Neural cell (in vitro differentiated cells): Measurements from ENCODE around the gene PPP1CA. TPM values are rescaled to one million over a fixed set of nuclear protein-coding genes. Genes with fewer than 3 reads are reported as not detected.

Source experiments
- H2AFZ ChIP-seq: fragments of 200-600, 300-800 bp; sonication (generic), shearing (Covaris generic); 2 replicates; pipeline ENCODE4 v1.6.0; 2014; ENCODE audit warnings: low read depth, mild to moderate bottlenecking, antibody characterized with exemption, low read length, moderate library complexity
- H3F3A ChIP-seq: fragments of 200-600 bp; shearing (Covaris generic); 2 replicates; pipeline ENCODE4 v1.6.1; 2016; ENCODE audit warnings: mild to moderate bottlenecking, moderate library complexity, mixed read lengths, antibody characterized with exemption, low read length; ENCODE audit not compliant: insufficient read depth, poor library complexity, severe bottlenecking
- H3K27ac ChIP-seq: fragments of 200-600, 300-800 bp; sonication (generic), shearing (Covaris generic); 2 replicates; pipeline ENCODE4 v1.5.1; 2014; ENCODE audit warnings: mild to moderate bottlenecking, low read length, moderate library complexity
- H3K27me3 ChIP-seq: fragments of 300-800, 200-600 bp; sonication (generic), shearing (Covaris generic); 2 replicates; pipeline ENCODE4 v1.6.0; 2014; ENCODE audit warnings: mild to moderate bottlenecking, low read depth, low read length, moderate library complexity; ENCODE audit not compliant: insufficient read depth
- H3K36me3 ChIP-seq: fragments of 300-800, 200-600 bp; sonication (generic), shearing (Covaris generic); 2 replicates; pipeline ENCODE4 v1.5.1; 2014; ENCODE audit warnings: mild to moderate bottlenecking, antibody characterized with exemption, low read length, moderate library complexity; ENCODE audit not compliant: insufficient read depth
- H3K4me2 ChIP-seq: fragments of 300-800, 200-600 bp; sonication (generic), shearing (Covaris generic); 2 replicates; pipeline ENCODE4 v1.6.0; 2014; ENCODE audit warnings: mild to moderate bottlenecking, low read length
- H3K4me3 ChIP-seq: fragments of 300-800, 200-600 bp; sonication (generic), shearing (Covaris generic); 2 replicates; pipeline ENCODE4 v1.5.1; 2014; ENCODE audit warnings: mild to moderate bottlenecking, low read length, moderate library complexity
- H3K79me2 ChIP-seq: fragments of 200-600 bp; shearing (Covaris generic); replicated peaks from 2 replicates; pipeline ENCODE4 v1.6.0; 2014; ENCODE audit warnings: mild to moderate bottlenecking, low read length, moderate library complexity; ENCODE audit not compliant: insufficient read depth
- H3K9ac ChIP-seq: fragments of 300-800, 200-600 bp; sonication (generic), shearing (Covaris generic); 2 replicates; pipeline ENCODE4 v1.6.1; 2016; ENCODE audit warnings: mild to moderate bottlenecking, low read length, mixed read lengths
- H3K9me2 ChIP-seq: fragments of 200-600 bp; shearing (Covaris generic); 2 replicates; pipeline ENCODE4 v1.6.1; 2016; ENCODE audit warnings: mild to moderate bottlenecking, low read length, mixed read lengths; ENCODE audit not compliant: insufficient read depth
- H3K9me3 ChIP-seq: fragments of 200-600, 300-800 bp; sonication (generic), shearing (Covaris generic); 2 replicates; pipeline ENCODE4 v1.6.1; 2016; ENCODE audit warnings: mild to moderate bottlenecking, mixed run types, low read length, moderate library complexity, mixed read lengths
- H4K20me1 ChIP-seq: fragments of 200-600 bp; shearing (Covaris generic); 2 replicates; pipeline ENCODE4 v1.6.1; 2016; ENCODE audit warnings: mild to moderate bottlenecking, mixed run types; ENCODE audit not compliant: insufficient read depth
- EP300 ChIP-seq: fragments of 450-650 bp; conservative IDR thresholded peaks from 2 replicates; pipeline ENCODE4 v1.6.1; 2014; ENCODE audit warnings: antibody characterized with exemption, mild to moderate bottlenecking, moderate library complexity; ENCODE audit not compliant: poor library complexity, severe bottlenecking
- EZH2 ChIP-seq: fragments of 200-600, 300-800 bp; shearing (Covaris generic), sonication (generic); IDR thresholded peaks from 2 replicates; pipeline ENCODE4 v1.6.1; 2014; ENCODE audit warnings: antibody characterized with exemption, low read length, borderline replicate concordance, mild to moderate bottlenecking; ENCODE audit not compliant: insufficient read depth, poor library complexity, severe bottlenecking
- MXI1 ChIP-seq: fragments of 450-650 bp; conservative IDR thresholded peaks from 2 replicates; pipeline ENCODE4 v1.6.1; 2014; ENCODE audit warnings: antibody characterized with exemption, mild to moderate bottlenecking; ENCODE audit not compliant: poor library complexity, severe bottlenecking
- POLR2AphosphoS5 ChIP-seq: IDR thresholded peaks from 2 replicates; pipeline ENCODE4 v1.6.1; 2012
- RAD21 ChIP-seq: fragments of 450-650 bp; conservative IDR thresholded peaks from 2 replicates; pipeline ENCODE4 v1.6.1; 2014; ENCODE audit warnings: antibody characterized with exemption, mild to moderate bottlenecking, moderate library complexity
- REST ChIP-seq: IDR thresholded peaks from 2 replicates; pipeline ENCODE4 v1.6.1; 2012; ENCODE audit warnings: borderline replicate concordance
- SMC3 ChIP-seq: fragments of 450-650 bp; conservative IDR thresholded peaks from 2 replicates; pipeline ENCODE4 v1.6.1; 2014; ENCODE audit warnings: antibody characterized with exemption, mild to moderate bottlenecking, moderate library complexity; ENCODE audit not compliant: poor library complexity
- TAF1 ChIP-seq: IDR thresholded peaks from 2 replicates; pipeline ENCODE4 v1.6.1; 2012; ENCODE audit warnings: low read depth
- polyA plus RNA-seq: library from polyadenylated mRNA; depleted of rRNA; stranded (reverse); fragments of >200 nt; gene quantifications from 2 replicates; pipeline ENCODE4 v1.2.3, GENCODE V29; 2014
- TF ChIP-seq, protein P1 (sequence below): fragments of 450-650 bp; IDR thresholded peaks from 2 replicates; pipeline ENCODE4 v1.5.1; 2014; ENCODE audit warnings: antibody characterized with exemption, mild to moderate bottlenecking, moderate library complexity; ENCODE audit not compliant: poor library complexity, severe bottlenecking

Gene PPP1CA
- polyA plus RNA-seq, 1 donor from 2014 or later: 106 TPM

DNA sequence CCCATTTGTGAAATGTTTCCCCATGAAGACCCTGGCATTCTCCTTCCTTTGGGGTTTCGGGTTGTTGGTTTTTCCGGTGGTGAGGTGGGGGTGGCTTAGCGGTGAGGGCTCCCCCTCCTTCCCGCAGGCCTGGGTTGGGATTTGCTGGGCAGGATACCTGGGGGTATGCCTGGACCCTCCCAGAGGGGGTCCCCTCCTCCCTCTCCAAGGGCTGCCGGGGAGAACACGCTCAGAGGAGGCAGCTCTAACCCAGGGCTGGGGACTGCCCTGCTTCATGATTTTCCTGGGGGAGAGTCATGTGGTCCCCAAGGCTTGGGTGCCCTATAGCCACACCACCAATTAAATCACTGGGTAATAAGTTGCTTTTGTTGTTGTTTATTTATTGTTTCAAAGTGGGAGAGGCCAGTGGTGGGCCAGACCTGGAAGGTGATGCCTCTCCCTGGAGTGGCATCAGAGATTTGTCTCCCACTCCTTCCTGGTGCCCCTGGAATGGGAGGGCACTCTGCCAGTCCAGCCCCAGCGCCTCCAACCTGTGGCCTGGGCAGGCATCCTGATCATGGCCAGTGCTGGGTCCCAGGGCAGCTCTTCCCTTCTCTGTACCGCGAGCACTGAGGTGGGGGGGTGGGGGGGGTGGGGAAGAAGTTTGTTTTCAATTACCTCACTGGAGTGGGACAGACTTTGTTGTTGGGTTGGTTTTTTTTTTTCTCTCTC is 26.9 kb downstream of the PPP1CA start:
- Histone ChIP-seq H3K4me2 (no peak overlapping the region), H3K9ac (no peak overlapping the region), H3K27ac (no peak overlapping the region), H4K20me1 (no peaks in the 10 kb centered on the region), H3K9me3 (no peaks in the 10 kb centered on the region), H3K36me3 (no peaks in the 10 kb centered on the region), H3K9me2 (no peaks in the 10 kb centered on the region), H2AFZ (no peak overlapping the region), H3K27me3 (peaks cover 42% of the 10 kb centered on the region), H3K79me2 (no peaks in the 10 kb centered on the region), H3K4me3 (no peak overlapping the region), H3F3A (no peaks in the 10 kb centered on the region)
- TF ChIP-seq, protein P1, sequence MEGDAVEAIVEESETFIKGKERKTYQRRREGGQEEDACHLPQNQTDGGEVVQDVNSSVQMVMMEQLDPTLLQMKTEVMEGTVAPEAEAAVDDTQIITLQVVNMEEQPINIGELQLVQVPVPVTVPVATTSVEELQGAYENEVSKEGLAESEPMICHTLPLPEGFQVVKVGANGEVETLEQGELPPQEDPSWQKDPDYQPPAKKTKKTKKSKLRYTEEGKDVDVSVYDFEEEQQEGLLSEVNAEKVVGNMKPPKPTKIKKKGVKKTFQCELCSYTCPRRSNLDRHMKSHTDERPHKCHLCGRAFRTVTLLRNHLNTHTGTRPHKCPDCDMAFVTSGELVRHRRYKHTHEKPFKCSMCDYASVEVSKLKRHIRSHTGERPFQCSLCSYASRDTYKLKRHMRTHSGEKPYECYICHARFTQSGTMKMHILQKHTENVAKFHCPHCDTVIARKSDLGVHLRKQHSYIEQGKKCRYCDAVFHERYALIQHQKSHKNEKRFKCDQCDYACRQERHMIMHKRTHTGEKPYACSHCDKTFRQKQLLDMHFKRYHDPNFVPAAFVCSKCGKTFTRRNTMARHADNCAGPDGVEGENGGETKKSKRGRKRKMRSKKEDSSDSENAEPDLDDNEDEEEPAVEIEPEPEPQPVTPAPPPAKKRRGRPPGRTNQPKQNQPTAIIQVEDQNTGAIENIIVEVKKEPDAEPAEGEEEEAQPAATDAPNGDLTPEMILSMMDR: no peak
- no peak for TF ChIP-seq TAF1
- TF ChIP-seq RAD21: no peak
- no peak for TF ChIP-seq SMC3
- no peak for TF ChIP-seq POLR2AphosphoS5
- TF ChIP-seq EZH2: no peak
- no peak for TF ChIP-seq EP300
- no peak for TF ChIP-seq MXI1
- no peak for TF ChIP-seq REST

- H3F3A ChIP-seq: no peaks in the 10 kb centered on the region
These were observed 27.7 kb downstream of the PPP1CA start for GRCh38 chr11:67373648-67374570.

More at GRCh38 chr11:67373648-67374570, 27.7 kb downstream of the PPP1CA start:
- TF ChIP-seq EZH2: peak; percentile 83
- TF ChIP-seq, protein P1: peak; percentile 34
- no peak for TF ChIP-seq TAF1
- no peak overlapping the region for H3K9ac ChIP-seq
- H3K27ac ChIP-seq: no peak overlapping the region
- no peak overlapping the region for H2AFZ ChIP-seq
- no peaks in the 10 kb centered on the region for H3K79me2 ChIP-seq
- H3K9me2 ChIP-seq: no peaks in the 10 kb centered on the region
- H3K9me3 ChIP-seq: no peaks in the 10 kb centered on the region
- peak overlapping the region; percentile 64 for H3K4me3 ChIP-seq
- peaks cover 42% of the 10 kb centered on the region for H3K27me3 ChIP-seq
- no peak overlapping the region for H3K4me2 ChIP-seq
- no peaks in the 10 kb centered on the region for H4K20me1 ChIP-seq
- no peaks in the 10 kb centered on the region for H3K36me3 ChIP-seq
